Memory B cell (primary cell): Measurements from ENCODE around the gene IFI27L1.

Experiments
- ATAC-seq: fragments of 150-1000 bp; cut with Tn5 transposase; 2 replicates; pipeline ENCODE4 v1.10.0; 2021; ENCODE audit warnings: low read depth, mild to moderate bottlenecking, moderate library complexity
- DNase-seq, 2 donors: peaks; one replicate each; pipeline ENCODE4 v3.0.0; 2022; ENCODE audit warnings: low spot score in 2 of 2
- H3K27ac Mint-ChIP-seq: one replicate; pipeline ENCODE4 v1.8.0; 2022; ENCODE audit warnings: mild to moderate bottlenecking, moderate library complexity, mixed read lengths
- H3K27me3 Mint-ChIP-seq: one replicate; pipeline ENCODE4 v1.8.0; 2022; ENCODE audit warnings: mixed read lengths
- H3K36me3 Mint-ChIP-seq: one replicate; pipeline ENCODE4 v1.8.0; 2022; ENCODE audit warnings: mild to moderate bottlenecking, mixed read lengths
- H3K4me1 Mint-ChIP-seq: one replicate; pipeline ENCODE4 v1.8.0; 2022; ENCODE audit warnings: mixed read lengths
- H3K4me3 Mint-ChIP-seq: one replicate; pipeline ENCODE4 v1.8.0; 2022; ENCODE audit warnings: mild to moderate bottlenecking, moderate library complexity, mixed read lengths
- H3K9me3 Mint-ChIP-seq: one replicate; pipeline ENCODE4 v1.8.0; 2022; ENCODE audit warnings: mixed read lengths

IFI27L1 gene, protein sequence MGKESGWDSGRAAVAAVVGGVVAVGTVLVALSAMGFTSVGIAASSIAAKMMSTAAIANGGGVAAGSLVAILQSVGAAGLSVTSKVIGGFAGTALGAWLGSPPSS

DNA sequence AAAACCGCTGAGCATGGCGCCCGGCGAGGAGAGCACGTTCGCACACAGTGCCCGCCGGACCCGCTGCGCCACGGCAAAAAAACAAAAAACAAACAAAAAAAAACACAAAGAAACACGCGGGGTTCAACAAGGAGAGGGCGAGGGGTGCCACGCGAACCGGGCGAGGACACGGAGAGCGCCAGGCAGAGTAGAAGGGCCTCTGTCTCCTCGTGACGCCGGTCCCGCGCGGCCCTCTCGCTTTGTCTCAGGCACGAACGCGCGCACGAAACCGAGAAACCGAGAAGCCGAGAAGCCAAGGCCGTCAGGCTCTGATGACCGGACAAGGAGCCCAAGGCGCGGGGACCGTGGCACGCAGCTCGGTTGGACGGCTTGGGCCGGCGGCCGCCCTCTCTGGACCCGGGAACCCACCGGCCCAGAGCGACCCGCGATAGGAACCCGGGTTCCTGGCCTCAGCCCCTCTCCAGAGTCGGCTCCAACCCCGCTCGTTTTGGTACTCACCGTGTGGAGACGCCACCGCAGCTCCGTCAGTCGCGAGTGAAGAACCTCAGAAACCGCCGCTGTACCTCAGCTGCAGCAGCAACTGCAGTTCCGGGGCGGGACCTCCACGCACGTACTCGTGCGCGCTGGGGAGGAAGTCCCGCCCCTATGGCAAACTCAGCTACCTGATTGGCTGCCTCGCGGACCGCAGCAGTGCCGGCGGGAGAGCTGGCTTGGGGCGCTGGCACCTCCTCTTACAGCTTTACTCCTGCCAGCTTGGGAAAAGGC is at the start of gene IFI27L1, which contains the start of gene DDX24:
Gene IFI27L1, plus strand, starts transcription at position 690 of the 765 bp plus-strand sequence. CDS start 15,628 bp downstream, outside the sequence.
Gene DDX24, minus strand, starts transcription at position 582 of the 765 bp plus-strand sequence. CDS start 1,460 bp downstream, outside the sequence.
- Mint-ChIP-seq H3K36me3 (peaks cover 19% of the 10 kb centered on the region), H3K27me3 (no peaks in the 10 kb centered on the region), H3K4me1 (peaks cover 20% of the 10 kb centered on the region), H3K4me3 (peak within 1 kb of the TSS; percentile 99), H3K9me3 (no peaks in the 10 kb centered on the region), H3K27ac (peak within 1 kb of the TSS; percentile 98)
- peak; percentile 94 for ATAC-seq
- peak; percentile 94 to 95 for DNase-seq

DNA sequence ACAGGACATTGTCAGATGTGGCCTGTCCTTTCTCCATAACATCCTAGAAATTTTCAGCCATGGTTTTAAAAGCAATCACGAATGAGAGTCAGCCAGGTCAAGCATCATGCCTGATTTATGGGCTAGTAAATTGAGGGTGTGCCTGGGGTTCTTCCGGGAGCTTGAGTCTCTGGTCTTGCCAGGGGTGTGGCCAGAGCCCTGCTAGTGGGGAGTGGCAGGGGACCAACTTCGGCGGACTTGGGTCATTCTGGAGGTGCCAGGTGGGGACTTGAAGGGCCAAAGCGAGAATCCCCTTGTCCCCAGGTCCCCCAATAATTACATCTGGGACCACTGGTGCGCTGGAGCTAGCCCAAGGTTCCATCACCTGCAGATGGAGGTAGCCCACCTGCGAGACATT is 49.2 kb upstream of the IFI27L1 start:
- H3K4me1 Mint-ChIP-seq, result peaks cover 6% of the 10 kb centered on the region
- no peaks in the 10 kb centered on the region for H3K36me3 Mint-ChIP-seq
- H3K9me3 Mint-ChIP-seq, result no peaks in the 10 kb centered on the region
- H3K27me3 Mint-ChIP-seq, result peaks cover 3% of the 10 kb centered on the region
- no peak overlapping the region for H3K27ac Mint-ChIP-seq
- ATAC-seq (no peak), DNase-seq (no peak)
- H3K4me3 Mint-ChIP-seq, result no peak overlapping the region

DNA sequence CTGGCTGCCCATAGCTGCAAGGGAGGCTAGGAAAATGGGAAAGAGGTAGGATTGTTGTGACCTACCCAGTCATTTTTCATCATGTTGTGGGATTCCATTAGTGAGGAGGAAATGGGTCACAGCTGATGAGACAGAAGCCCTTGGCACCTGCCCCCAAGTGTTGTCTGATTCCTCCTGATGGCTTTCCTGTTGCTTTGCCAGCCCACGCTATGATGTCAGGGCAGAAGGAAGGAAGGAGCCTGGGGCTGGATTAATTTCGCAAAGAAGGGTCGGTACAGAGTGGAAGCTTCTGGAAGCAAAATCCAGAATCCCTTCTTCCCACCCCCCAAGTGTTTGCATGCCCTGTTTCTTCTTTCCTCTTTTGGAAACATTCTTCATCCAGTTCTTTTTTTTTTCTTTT is 46.2 kb upstream of the IFI27L1 start:
- H3K4me3 Mint-ChIP-seq, result no peak overlapping the region
- H3K9me3 Mint-ChIP-seq, result no peaks in the 10 kb centered on the region
- peaks cover 3% of the 10 kb centered on the region for H3K27me3 Mint-ChIP-seq
- ATAC-seq (no peak), DNase-seq (no peak)
- H3K4me1 Mint-ChIP-seq, result peaks cover 3% of the 10 kb centered on the region
- no peak overlapping the region for H3K27ac Mint-ChIP-seq
- H3K36me3 Mint-ChIP-seq, result no peaks in the 10 kb centered on the region

DNA sequence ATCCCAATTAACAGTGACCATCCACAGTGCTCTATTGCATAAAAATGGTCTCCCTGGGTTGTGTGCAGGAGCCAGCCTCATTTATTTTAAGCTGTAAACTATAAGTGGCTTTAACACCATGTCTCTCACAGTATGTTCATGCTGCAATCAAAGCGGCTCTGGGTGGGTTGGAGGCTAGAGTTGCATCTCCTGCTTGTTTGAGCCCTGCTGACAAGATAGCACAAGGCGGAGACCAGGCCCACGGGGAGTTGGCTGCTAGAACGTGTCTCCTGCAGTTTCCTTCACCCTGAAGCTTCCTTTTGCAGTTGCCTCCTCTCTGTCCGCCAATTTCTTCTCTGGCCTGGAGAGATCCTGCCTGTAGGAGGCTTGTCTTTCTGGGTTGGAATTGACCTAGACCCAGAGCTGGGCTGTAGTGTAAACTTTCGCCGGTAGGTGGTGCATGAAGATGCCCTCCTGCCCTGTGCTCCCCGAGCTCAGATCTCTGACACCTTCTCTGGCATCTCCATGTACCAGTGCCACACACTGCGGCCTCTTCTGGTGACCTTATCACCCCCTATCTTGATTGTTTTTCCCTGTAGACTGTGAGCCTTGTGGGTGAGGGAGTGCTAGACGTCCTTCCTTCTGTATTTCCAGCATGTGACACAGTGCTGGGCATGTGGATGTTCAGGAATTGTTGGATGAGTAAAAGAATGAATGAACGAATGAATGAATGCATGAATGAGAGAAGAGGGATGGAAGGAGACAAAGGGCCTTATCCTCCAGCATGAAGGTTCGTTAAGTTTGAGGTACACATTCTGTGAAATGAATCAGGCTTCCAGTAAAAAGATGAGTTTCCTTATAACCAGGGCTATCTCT is 44.6 kb upstream of the IFI27L1 start:
- H3K27me3 Mint-ChIP-seq, result peaks cover 3% of the 10 kb centered on the region
- no peaks in the 10 kb centered on the region for H3K9me3 Mint-ChIP-seq
- no peak overlapping the region for H3K4me3 Mint-ChIP-seq
- H3K4me1 Mint-ChIP-seq, result peaks cover 3% of the 10 kb centered on the region
- peak; percentile 74 to 81 for DNase-seq
- no peak overlapping the region for H3K27ac Mint-ChIP-seq
- H3K36me3 Mint-ChIP-seq, result no peaks in the 10 kb centered on the region
- ATAC-seq, result peak; percentile 97

DNA sequence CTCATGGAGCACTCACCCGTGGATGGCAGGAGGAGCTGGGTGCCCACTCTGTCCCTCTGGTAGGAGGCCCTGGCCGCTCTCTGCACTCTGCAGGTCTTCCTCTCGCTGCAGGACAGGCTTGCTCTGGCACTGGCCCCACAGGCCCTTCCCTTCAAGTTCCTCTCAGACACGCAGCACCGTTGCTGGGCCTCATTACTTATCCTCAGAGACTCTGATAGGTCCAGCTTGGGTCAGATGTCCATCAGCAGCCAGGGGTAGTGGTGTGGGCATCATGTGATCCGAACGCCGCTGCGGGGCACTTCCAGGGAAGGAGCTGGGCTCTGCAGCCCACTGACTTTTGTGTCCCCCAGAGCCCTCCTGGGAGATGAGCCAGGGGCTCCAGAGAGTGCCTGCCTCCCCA is 43.2 kb upstream of the IFI27L1 start:
- no peak overlapping the region for H3K27ac Mint-ChIP-seq
- peaks cover 3% of the 10 kb centered on the region for H3K27me3 Mint-ChIP-seq
- no peak overlapping the region for H3K4me3 Mint-ChIP-seq
- peaks cover 5% of the 10 kb centered on the region for H3K4me1 Mint-ChIP-seq
- ATAC-seq, result no peak
- no peaks in the 10 kb centered on the region for H3K9me3 Mint-ChIP-seq
- no peaks in the 10 kb centered on the region for H3K36me3 Mint-ChIP-seq
- DNase-seq, result no peak

DNA sequence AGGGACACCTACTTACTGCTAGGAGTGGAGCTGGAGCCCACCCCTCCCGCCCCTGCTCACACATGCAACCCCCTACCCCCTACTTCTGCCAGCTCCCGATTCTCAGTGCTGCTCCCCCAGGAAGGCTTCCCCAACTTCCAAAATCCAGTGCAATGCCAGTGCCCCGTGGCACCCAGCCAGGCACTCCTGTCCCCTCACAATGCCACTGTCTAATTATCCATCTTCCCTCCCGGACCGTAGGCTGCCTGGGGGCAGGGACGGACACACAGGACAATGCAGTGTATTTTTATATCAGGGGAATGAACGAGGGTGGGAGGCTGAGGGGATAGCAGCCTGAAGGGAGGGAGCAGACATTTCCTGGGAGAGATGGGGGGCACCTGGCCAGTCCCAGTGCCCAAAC is 42.6 kb upstream of the IFI27L1 start:
- no peak overlapping the region for H3K27ac Mint-ChIP-seq

DNA sequence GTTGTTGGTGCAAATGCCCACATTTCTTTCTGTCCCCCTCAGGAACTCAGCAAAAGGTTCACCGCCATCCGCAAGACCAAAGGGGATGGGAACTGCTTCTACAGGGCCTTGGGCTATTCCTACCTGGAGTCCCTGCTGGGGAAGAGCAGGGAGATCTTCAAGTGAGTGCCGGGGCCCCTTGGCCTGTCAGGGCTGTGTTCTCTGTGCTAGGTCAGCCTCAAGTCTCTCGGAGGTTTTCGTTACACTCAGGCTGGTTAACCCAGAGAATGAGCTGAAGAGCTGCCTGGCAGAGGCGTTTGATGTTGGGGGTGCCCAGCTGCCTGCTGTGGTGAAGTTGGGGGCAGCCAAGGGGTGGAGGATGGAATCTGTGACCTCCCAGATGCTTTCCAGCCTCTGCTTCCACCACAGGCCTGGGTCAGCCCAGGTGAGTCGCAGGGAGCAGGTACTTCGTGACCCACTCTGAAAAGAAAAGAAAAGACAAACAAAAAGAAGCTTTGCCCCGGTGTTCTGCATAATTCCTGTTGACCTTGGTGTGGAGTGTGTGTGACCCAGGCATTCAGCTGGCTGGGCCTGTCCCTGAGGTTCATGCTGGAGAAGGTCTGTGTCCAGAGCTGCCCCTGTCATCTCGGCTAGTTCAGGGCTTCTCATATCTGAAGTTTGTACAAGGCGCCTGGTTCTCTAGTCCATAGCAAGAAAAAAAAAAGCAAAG is 42.0 kb upstream of the IFI27L1 start:
- no peaks in the 10 kb centered on the region for H3K9me3 Mint-ChIP-seq
- peaks cover 3% of the 10 kb centered on the region for H3K27me3 Mint-ChIP-seq
- no peak overlapping the region for H3K27ac Mint-ChIP-seq
- no peaks in the 10 kb centered on the region for H3K36me3 Mint-ChIP-seq
- ATAC-seq, result no peak
- DNase-seq, result no peak
- H3K4me1 Mint-ChIP-seq, result peaks cover 5% of the 10 kb centered on the region
- no peak overlapping the region for H3K4me3 Mint-ChIP-seq

More for the DNA sequence above, 42.6 kb upstream of the IFI27L1 start:
- Mint-ChIP-seq H3K4me1 (peaks cover 5% of the 10 kb centered on the region), H3K9me3 (no peaks in the 10 kb centered on the region), H3K36me3 (no peaks in the 10 kb centered on the region), H3K27me3 (peaks cover 3% of the 10 kb centered on the region), H3K4me3 (no peak overlapping the region)
- no peak for DNase-seq
- no peak for ATAC-seq

DNA sequence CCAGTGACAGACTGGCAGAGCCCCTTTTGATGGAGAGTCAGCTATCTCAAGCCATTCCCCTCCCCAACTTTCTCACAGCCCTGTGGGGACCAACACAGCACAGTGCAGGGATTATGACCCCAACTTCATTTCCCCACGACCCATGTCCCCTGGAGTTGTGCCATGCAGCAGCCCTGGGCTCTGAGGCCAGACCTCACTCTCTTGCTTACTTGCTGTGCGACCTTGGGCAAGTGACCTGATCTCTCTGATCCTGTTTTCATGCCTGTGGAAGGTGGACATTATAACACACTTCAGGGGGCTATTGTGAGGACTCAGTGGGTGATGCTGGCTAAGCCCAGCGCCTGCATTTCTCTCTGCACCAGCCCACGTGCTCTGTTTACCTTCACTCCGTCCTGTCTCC is 40.9 kb upstream of the IFI27L1 start:
- Mint-ChIP-seq H3K27ac (no peak overlapping the region), H3K36me3 (peaks cover 3% of the 10 kb centered on the region), H3K9me3 (no peaks in the 10 kb centered on the region), H3K4me3 (no peak overlapping the region), H3K27me3 (peaks cover 3% of the 10 kb centered on the region), H3K4me1 (peaks cover 5% of the 10 kb centered on the region)
- DNase-seq, result no peak
- ATAC-seq, result no peak

DNA sequence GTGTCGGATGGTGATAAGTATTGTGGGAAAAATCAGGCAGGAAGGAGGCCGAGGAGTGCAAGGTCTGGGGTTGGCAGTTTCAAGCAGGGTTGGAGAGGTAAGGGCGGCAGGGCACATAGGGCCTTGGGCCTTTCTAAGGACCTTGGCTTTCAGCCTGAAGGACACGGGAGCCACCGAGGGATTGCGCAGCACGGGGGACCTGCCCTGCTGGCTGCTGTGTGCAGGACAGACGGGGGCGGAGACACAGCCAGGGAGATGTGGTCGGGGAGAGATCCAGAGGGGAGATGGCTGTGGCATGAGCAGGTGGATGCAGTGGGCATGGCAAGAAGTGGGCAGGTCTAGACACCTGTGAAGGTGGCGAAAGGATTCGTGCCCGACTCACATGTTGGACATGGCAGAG is 40.3 kb upstream of the IFI27L1 start:
- H3K36me3 Mint-ChIP-seq, result peaks cover 5% of the 10 kb centered on the region
- H3K4me1 Mint-ChIP-seq, result peaks cover 5% of the 10 kb centered on the region
- H3K4me3 Mint-ChIP-seq, result no peak overlapping the region
- H3K9me3 Mint-ChIP-seq, result no peaks in the 10 kb centered on the region
- no peak overlapping the region for H3K27ac Mint-ChIP-seq
- ATAC-seq, result no peak
- no peak for DNase-seq
- H3K27me3 Mint-ChIP-seq, result peaks cover 3% of the 10 kb centered on the region

DNA sequence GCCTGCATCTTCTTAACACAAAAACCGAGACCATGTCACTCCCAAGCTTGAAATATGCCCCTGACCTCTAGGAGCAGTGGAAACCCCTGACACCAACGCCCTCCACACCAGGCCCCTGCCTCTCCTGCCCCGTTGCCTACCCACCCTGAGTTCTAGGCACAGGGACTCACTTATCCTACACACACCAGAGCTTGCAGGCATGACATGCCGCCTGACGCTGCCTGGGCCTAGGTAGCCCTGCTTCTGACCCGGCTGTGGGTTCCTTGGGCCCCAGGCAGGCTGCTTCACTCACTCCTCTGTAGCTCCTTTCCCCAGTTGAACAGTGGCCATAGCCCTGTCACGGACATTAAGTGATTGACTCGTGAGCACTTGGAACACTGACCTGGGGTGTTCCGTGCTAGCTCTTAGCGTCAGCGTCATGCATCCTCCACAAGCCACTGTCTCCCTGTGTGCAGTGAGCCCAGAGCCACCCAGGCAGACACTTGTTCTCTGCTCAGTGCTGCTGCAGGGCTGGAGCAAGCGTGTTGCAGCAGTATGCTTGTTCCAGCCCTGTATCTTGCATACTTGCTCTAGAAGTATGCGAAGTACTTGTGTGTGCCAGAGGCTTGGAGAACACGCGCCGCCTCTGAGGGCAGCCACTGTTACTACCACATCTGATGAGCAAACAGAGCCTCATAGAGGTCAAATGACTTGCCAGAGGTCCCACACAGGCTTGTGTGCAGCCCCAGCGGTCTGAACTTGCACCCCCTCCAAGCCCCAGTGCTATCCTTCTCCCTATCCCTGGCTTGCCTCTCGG is 39.4 kb upstream of the IFI27L1 start:
- peaks cover 5% of the 10 kb centered on the region for H3K36me3 Mint-ChIP-seq
- no peaks in the 10 kb centered on the region for H3K9me3 Mint-ChIP-seq
- peak overlapping the region; percentile 15 for H3K27ac Mint-ChIP-seq
- H3K4me1 Mint-ChIP-seq, result peaks cover 3% of the 10 kb centered on the region
- ATAC-seq (peak; percentile 7), DNase-seq (no peak)
- peaks cover under 1% of the 10 kb centered on the region for H3K27me3 Mint-ChIP-seq
- no peak overlapping the region for H3K4me3 Mint-ChIP-seq

DNA sequence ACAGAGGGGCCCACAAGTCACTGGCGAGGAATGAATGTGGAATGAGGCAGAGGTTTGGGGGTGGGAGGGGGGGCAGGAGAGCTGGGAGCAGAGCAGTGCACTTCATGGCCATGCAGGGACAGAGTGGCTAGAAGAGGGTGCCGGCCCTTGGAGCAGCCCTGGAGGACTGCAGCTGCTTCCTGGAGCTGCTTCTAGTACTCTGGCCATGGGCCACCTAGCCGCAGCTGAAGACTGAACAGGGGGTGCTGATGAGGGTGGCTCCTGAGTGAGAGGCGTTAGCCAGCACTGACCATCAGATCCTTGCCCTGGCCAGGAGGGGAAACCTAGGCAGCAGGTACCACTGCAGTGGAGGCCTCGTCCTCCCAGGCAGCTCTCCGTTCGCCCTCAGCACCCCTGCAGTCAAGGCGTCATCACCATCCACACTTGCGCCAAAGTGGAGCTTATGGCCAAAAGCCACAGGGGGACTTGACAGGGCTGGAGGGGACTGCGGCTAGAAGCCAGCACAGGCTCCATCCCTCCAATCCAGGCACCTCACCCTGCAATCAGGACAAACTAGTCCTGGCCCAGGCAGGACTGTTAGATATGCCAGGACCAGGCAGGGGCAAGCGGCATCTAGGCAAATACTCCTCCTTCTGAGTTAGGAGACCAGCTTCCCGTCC is 38.5 kb upstream of the IFI27L1 start:
- no peak for ATAC-seq
- Mint-ChIP-seq H3K4me3 (no peak overlapping the region), H3K27ac (peak overlapping the region; percentile 15), H3K36me3 (peaks cover 5% of the 10 kb centered on the region), H3K4me1 (peaks cover 2% of the 10 kb centered on the region), H3K9me3 (no peaks in the 10 kb centered on the region), H3K27me3 (no peaks in the 10 kb centered on the region)
- no peak for DNase-seq

DNA sequence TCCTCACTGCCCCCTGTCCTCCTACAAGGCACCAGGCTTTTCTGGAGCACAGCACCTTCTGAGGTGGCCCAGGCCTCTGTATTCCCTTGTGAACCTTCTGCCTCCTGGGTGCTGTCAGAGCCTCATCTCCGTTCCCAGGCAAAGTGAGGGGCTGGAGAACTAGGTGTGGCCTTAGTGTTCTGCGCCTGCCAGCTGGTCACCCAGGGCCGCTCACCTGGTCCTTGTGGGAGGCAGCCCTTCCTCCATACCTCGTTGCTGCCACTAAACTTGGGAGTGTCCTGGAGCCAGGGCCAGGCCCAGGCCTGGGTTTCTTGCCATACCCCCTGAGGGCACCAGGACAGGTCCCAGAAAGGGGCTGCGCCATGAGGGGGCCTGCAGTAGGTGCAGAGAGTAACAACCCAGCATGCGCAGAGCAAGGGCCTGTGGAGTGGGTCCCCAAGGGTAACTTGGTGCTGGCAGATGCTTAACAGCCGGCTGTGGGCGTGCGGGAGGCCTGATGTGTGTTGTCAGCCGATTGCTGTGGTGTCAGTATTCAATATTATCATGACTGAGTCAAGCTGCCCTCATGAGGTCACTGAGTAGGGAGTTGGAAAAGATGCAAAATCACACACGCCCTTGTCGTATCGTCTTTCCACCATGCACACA is 37.9 kb upstream of the IFI27L1 start:
- Mint-ChIP-seq H3K27ac (no peak overlapping the region), H3K4me3 (no peak overlapping the region), H3K27me3 (no peaks in the 10 kb centered on the region), H3K4me1 (peaks cover 2% of the 10 kb centered on the region), H3K9me3 (no peaks in the 10 kb centered on the region), H3K36me3 (peaks cover 10% of the 10 kb centered on the region)
- DNase-seq, result no peak
- no peak for ATAC-seq
